Ectodermal cell (in vitro differentiated cells): ENCODE data around the gene AGMAT. TPM values are rescaled to one million over a fixed set of nuclear protein-coding genes. Genes with fewer than 3 reads are reported as not detected.

Source experiments
- H3K27ac ChIP-seq: 2 replicates; pipeline ENCODE4 v1.7.0; 2013; ENCODE audit warnings: mild to moderate bottlenecking, low read depth, low read length; ENCODE audit not compliant: insufficient read depth, poor library complexity, severe bottlenecking
- H3K27me3 ChIP-seq: 2 replicates; pipeline ENCODE4 v1.7.0; 2013; ENCODE audit warnings: mild to moderate bottlenecking, low read length; ENCODE audit not compliant: insufficient read depth, control insufficient read depth, poor library complexity, severe bottlenecking
- H3K36me3 ChIP-seq: one replicate; pipeline ENCODE4 v1.7.0; 2013; ENCODE audit warnings: low read length; ENCODE audit not compliant: control insufficient read depth, insufficient read depth
- H3K4me1 ChIP-seq: one replicate; pipeline ENCODE4 v1.7.0; 2013; ENCODE audit warnings: low read length; ENCODE audit not compliant: control insufficient read depth, insufficient read depth
- H3K4me3 ChIP-seq: 2 replicates; pipeline ENCODE4 v1.7.0; 2013; ENCODE audit warnings: low read depth, low read length, control low read depth; ENCODE audit not compliant: insufficient read depth
- H3K9me3 ChIP-seq: 2 replicates; pipeline ENCODE4 v1.7.0; 2013; ENCODE audit warnings: mild to moderate bottlenecking, low read length, moderate library complexity; ENCODE audit not compliant: control insufficient read depth
- WGBS, 2 experiments: methylation state at CpG; one replicate each; pipeline ENCODE4 v1.1.7; 2013; ENCODE audit warnings: missing lambda C conversion rate in 2 of 2; 5-methylcytosine and 5-hydroxymethylcytosine counted together
- polyA plus RNA-seq, 4 experiments: library from polyadenylated mRNA; stranded (reverse); fragments of 50-300 nt; gene quantifications; one replicate each; pipeline ENCODE4 v1.2.3, GENCODE V29; 2013

Gene AGMAT, protein sequence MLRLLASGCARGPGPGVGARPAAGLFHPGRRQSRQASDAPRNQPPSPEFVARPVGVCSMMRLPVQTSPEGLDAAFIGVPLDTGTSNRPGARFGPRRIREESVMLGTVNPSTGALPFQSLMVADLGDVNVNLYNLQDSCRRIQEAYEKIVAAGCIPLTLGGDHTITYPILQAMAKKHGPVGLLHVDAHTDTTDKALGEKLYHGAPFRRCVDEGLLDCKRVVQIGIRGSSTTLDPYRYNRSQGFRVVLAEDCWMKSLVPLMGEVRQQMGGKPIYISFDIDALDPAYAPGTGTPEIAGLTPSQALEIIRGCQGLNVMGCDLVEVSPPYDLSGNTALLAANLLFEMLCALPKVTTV
- polyA plus RNA-seq (2013, experiment 1 of 4), result 0.83 TPM
- 0.96 TPM for polyA plus RNA-seq (2013, experiment 2 of 4)
- polyA plus RNA-seq (2013, experiment 3 of 4), result 1.1 TPM
- 1.0 TPM for polyA plus RNA-seq (2013, experiment 4 of 4)

DNA sequence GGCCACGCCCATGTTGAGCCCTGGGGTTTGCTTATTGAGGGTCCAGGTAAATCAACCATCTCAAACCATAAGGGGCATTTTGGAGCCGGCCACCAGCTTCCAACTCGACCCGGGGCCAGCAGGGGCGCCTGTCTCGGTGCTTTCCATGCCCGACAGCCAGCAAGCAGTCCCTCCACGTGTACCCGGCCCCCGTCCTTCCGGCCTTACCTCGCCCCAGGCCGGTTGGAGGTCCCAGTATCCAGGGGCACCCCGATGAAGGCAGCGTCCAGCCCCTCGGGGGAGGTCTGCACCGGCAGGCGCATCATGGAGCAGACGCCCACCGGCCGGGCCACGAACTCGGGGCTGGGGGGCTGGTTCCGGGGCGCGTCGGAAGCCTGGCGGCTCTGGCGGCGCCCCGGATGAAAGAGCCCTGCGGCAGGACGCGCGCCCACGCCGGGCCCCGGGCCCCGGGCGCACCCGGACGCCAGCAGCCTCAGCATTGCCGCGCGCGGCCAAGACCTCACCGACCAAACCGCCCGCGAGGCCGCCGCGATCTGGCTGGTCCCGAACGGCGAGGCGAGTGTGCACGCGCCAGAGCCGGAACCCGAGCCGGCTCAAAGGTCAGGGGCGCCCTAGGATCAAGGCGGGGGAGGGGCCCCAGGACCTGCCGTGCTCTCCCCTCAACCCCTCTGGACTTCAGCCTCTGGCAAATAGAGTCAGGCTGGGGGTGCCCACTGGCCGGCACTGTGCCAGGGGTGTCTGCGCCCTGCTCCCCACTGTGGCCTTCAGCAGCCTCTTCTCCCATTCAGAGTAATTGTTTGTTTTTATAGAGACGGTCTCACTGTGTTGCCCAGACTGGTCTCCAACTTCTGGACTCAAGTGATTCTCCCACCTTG is at the start of gene AGMAT:
Gene AGMAT, minus strand, starts transcription at position 563 of the 875 bp plus-strand sequence. Its CDS starts 84 bp downstream, at position 479.
- 4 to 5% methylated on average over 68 of the region's 68 CpGs for WGBS, 2 experiments
- Histone ChIP-seq H3K4me3 (peak within 1 kb of the TSS; percentile 48), H3K27me3 (peaks cover 17% of the 10 kb centered on the region), H3K27ac (no peak within 1 kb of the TSS), H3K4me1 (peaks cover under 1% of the 10 kb centered on the region), H3K9me3 (no peaks in the 10 kb centered on the region), H3K36me3 (no peaks in the 10 kb centered on the region)

DNA sequence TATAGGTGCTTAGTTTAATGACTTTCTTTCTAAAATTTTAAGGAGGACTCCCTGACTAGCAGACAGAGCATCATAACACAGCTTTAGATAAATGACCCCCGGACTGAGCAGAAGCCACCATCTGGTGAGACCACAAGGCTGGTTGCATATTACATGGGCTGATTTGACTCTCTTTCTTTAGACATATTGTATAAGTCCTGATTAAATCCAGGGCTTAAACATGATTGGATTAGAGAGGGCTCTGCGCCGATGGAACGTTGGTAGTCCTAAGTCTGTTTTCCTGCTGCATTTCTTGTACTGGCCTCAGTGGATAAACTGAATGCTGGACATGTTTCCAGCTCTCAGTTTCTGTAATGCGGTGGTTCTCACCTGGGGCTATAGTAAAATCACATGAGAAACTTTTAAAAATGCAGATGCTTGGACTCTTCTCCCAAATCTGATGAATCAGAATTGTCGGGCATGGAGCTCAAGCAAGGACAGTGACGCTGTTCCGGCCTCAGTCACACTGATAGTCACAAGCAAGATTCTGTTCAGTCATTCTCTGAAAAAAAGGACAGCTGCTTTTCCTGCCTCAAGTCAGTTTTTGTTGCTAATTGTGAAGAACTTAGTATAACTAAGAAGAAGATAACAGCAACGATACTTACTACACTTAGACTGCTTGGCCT is 49.0 kb upstream of the AGMAT start:
- Histone ChIP-seq H3K36me3 (peaks cover 37% of the 10 kb centered on the region), H3K9me3 (no peaks in the 10 kb centered on the region), H3K4me3 (no peak overlapping the region), H3K27me3 (no peaks in the 10 kb centered on the region), H3K4me1 (no peaks in the 10 kb centered on the region), H3K27ac (no peak overlapping the region)
- 94 to 97% methylated on average over 9 of the region's 9 CpGs for WGBS, 2 experiments

- no peak overlapping the region for H3K27ac ChIP-seq
- no peaks in the 10 kb centered on the region for H3K4me1 ChIP-seq
- H3K4me3 ChIP-seq, result no peak overlapping the region
- peaks cover 11% of the 10 kb centered on the region for H3K36me3 ChIP-seq
- no peaks in the 10 kb centered on the region for H3K27me3 ChIP-seq
- WGBS, 2 experiments, result 88% methylated on average over 1 of the region's 1 CpG; no CpG with 5 or more reads in 1 of the 2 experiments
- no peaks in the 10 kb centered on the region for H3K9me3 ChIP-seq
Observed at GRCh38 chr1:15628003-15628402, 43.2 kb upstream of the AGMAT start.

DNA sequence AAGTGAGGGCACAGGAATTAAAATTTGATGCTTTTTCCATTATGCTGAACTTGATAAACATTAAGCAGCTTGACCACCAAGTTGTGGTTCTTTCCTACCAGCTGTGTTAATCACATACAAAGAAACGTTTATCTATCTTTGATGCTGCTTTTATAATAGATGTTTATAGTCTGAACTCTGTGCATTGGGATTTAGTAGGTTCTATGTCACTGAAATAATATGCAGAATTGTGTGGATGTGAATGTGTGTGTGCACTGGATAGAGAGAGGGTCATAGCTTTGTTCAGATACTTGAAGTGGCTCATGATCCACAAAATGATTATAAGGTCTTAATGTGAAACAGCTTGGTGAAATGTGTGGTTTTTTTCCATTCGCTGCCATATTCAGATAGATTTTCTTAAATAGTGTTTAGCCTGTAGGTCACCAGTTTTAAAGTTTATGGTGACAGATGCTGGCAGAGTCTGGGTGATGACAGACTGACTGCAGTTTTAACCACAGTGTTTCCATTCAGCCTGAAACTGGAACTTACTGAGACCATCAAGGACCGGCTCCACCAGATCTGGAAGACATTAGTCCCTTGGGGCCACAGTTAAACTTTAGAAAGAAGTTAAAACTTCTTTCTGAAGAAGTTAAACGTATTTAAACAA is 42.6 kb upstream of the AGMAT start:
- WGBS, 2 experiments, result 92 to 95% methylated on average over 4 of the region's 4 CpGs
- H3K27me3 ChIP-seq, result no peaks in the 10 kb centered on the region
- H3K27ac ChIP-seq, result no peak overlapping the region
- peaks cover 9% of the 10 kb centered on the region for H3K36me3 ChIP-seq
- no peaks in the 10 kb centered on the region for H3K4me1 ChIP-seq
- no peaks in the 10 kb centered on the region for H3K9me3 ChIP-seq
- H3K4me3 ChIP-seq, result no peak overlapping the region

- Histone ChIP-seq H3K27ac (no peak overlapping the region), H3K9me3 (no peaks in the 10 kb centered on the region), H3K4me3 (no peak overlapping the region), H3K36me3 (peaks cover 9% of the 10 kb centered on the region), H3K4me1 (no peaks in the 10 kb centered on the region), H3K27me3 (no peaks in the 10 kb centered on the region)
- 92 to 93% methylated on average over 11 of the region's 11 CpGs for WGBS, 2 experiments
Observed at GRCh38 chr1:15626269-15626950, 41.6 kb upstream of the AGMAT start.

DNA sequence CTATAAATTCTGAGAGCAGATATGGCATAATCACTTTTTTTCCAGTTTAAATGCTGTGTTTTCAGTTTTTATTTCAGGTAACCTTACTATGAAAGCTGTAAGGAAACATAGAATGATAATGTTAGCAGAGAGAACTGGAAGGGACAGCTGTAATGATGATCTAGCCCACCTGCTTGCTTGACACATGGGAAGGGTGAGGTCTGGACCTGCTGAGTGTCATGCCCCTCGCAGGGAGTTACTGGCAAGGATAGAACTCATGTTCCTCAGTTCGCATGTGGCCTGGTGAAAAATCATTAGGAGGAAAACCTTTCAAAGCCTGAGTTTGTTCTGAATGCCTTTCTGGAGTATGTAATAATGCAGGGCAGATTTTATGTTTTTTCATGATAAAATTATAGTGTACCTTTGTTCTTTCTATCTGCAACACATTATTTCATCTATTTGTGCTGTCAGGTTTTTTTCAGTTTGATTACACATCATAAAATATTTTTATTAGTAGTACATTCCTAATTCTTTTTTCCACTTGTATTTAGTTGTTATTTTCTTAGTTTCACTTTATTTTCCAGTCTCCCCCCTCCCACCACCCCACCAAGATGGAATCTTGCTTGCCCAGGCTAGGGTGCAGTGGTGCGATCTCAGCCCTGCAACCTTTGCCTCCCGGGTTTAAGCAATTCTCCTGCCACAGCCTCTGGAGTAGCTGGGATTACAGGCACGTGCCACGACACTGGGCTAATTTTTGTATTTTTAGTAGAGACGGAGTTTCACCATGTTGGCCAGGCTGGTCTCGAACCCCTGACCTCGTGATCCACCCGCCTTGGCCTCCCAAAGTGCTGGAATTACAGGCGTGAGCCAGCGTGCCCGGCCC is 40.4 kb upstream of the AGMAT start:
- Histone ChIP-seq H3K4me1 (no peaks in the 10 kb centered on the region), H3K9me3 (no peaks in the 10 kb centered on the region), H3K27ac (no peak overlapping the region), H3K36me3 (peaks cover 4% of the 10 kb centered on the region), H3K27me3 (no peaks in the 10 kb centered on the region), H3K4me3 (no peak overlapping the region)
- 92 to 94% methylated on average over 13 of the region's 13 CpGs for WGBS, 2 experiments

- no peaks in the 10 kb centered on the region for H3K4me1 ChIP-seq
- no peaks in the 10 kb centered on the region for H3K36me3 ChIP-seq
- 92 to 95% methylated on average over 3 of the region's 3 CpGs for WGBS, 2 experiments
- no peaks in the 10 kb centered on the region for H3K27me3 ChIP-seq
- H3K9me3 ChIP-seq, result no peaks in the 10 kb centered on the region
- H3K4me3 ChIP-seq, result no peak overlapping the region
- no peak overlapping the region for H3K27ac ChIP-seq
Observed at GRCh38 chr1:15624133-15624714, 39.4 kb upstream of the AGMAT start.

DNA sequence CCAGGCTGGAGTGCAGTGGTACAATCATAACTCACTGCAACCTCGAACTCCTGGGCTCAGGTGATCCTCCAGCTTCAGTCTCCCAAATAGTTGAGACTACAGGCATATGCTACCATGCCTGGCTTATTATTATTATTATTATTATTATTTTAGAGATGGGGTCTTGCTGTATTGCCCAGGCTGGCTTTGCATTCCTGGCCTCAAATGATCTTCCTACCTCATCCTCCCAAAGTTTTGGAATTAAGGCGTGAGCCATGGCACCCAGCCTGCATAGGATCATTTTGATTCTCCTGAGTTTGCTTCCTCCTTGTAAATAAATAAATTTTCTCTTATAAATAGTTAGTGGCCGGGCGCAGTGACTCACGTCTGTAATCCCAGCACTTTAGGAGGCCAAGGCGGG is 38.6 kb upstream of the AGMAT start:
- Histone ChIP-seq H3K27me3 (no peaks in the 10 kb centered on the region), H3K36me3 (no peaks in the 10 kb centered on the region), H3K9me3 (no peaks in the 10 kb centered on the region), H3K4me3 (no peak overlapping the region), H3K4me1 (no peaks in the 10 kb centered on the region), H3K27ac (no peak overlapping the region)
- 82 to 87% methylated on average over 6 of the region's 6 CpGs for WGBS, 2 experiments
